HepG2 (cell line): ENCODE results near the gene SVOPL. TPM values are rescaled to one million over a fixed set of nuclear protein-coding genes. Genes with fewer than 3 reads are reported as not detected.

Source experiments
- ATAC-seq: fragments of 200-7000 bp; cut with Tn5 transposase; 3 replicates; pipeline ENCODE4 v1.9.1; 2020; ENCODE audit warnings: mild to moderate bottlenecking, moderate library complexity
- BruUV-seq: library from RNA; stranded (reverse); fragments of 400-500 nt; replicated peaks from 2 replicates; lab custom pipeline; 2021; lab: Mats Ljungman, UMichigan
- CTCF ChIA-PET: fragments of 300-600 bp; formaldehyde crosslinking; extraction: SDS; loops from one replicate; lab custom pipeline; 2021; ENCODE audit warnings: low total read pairs, inconsistent platforms, low intra/inter-chr PET ratio; lab: Yijun Ruan, JAX
- POLR2A ChIA-PET: fragments of 350-600 bp; sonication (Branson Sonifier 250); formaldehyde crosslinking; loops from one replicate; lab custom pipeline; 2020; ENCODE audit warnings: antibody characterized with exemption, inconsistent platforms; lab: Yijun Ruan, JAX
- DNase-seq: peaks from one replicate; pipeline ENCODE4 v3.0.0-alpha.2; 2015; ENCODE audit warnings: low spot score
- FAIRE-seq: peaks from 3 replicates; lab custom pipeline; 2011; peaks lifted over from hg19 to GRCh38; lab: Jason Lieb, UNC
- H2AFZ ChIP-seq: one replicate; pipeline ENCODE4 v1.6.1; 2011; ENCODE audit warnings: low read length, inconsistent platforms
- H3K27ac ChIP-seq: fragments of 300-600 bp; 3 replicates; pipeline ENCODE4 v1.8.0; 2011; ENCODE audit warnings: mixed run types, mild to moderate bottlenecking, mixed read lengths, low read length, inconsistent platforms; ENCODE audit not compliant: insufficient read depth; ENCODE audit errors: extremely low read length
- H3K27me3 ChIP-seq, 2 experiments: fragments of 200-600 bp in 1 of 2; 2 replicates in 1 of 2; 3 replicates in 1 of 2; pipeline versions ENCODE4 v1.6.0 to v1.8.0; 2011; ENCODE audit warnings: low read length in 2 of 2, mild to moderate bottlenecking in 2 of 2, moderate library complexity in 2 of 2, inconsistent platforms in 1 of 2; ENCODE audit not compliant: insufficient read depth in 2 of 2, control insufficient read depth in 1 of 2
- H3K36me3 ChIP-seq, 2 experiments: fragments of 200-600 bp in 1 of 2; replicated peaks in 1 of 2; 2 replicates in 1 of 2; 3 replicates in 1 of 2; pipeline versions ENCODE4 v1.5.1 to v1.8.0; 2011; ENCODE audit warnings: low read length in 2 of 2, inconsistent platforms in 1 of 2; ENCODE audit not compliant: insufficient read depth in 2 of 2, control insufficient read depth in 1 of 2
- H3K4me1 ChIP-seq: 2 replicates; pipeline ENCODE4 v1.5.1; 2012; ENCODE audit warnings: low read length, inconsistent platforms; ENCODE audit not compliant: insufficient read depth
- H3K4me2 ChIP-seq: 2 replicates; pipeline ENCODE4 v1.6.0; 2011; ENCODE audit warnings: low read depth, low read length, inconsistent platforms
- H3K4me3 ChIP-seq, 3 experiments: fragments of 200-600 bp in 1 of 3; sonication (generic), shearing (Covaris generic) in 1 of 3; replicated peaks in 1 of 3; 2 replicates each; pipeline ENCODE4 v1.5.1; 2011 to 2016; ENCODE audit warnings: low read length in 3 of 3, inconsistent platforms in 2 of 3, low read depth in 2 of 3, mild to moderate bottlenecking in 2 of 3, control low read depth in 1 of 3, mixed read lengths in 1 of 3; ENCODE audit not compliant: insufficient read depth in 1 of 3
- H3K79me2 ChIP-seq: one replicate; pipeline ENCODE4 v1.6.1; 2011; ENCODE audit warnings: low read length, inconsistent platforms; ENCODE audit not compliant: insufficient read depth
- H3K9ac ChIP-seq: 2 replicates; pipeline ENCODE4 v1.6.0; 2011; ENCODE audit warnings: mild to moderate bottlenecking, low read depth, low read length, inconsistent platforms; ENCODE audit not compliant: insufficient read depth
- H3K9me3 ChIP-seq: 2 replicates; pipeline ENCODE4 v1.5.1; 2012; ENCODE audit warnings: mild to moderate bottlenecking, low read length
- H4K20me1 ChIP-seq: 2 replicates; pipeline ENCODE4 v1.6.0; 2011; ENCODE audit warnings: inconsistent platforms, mild to moderate bottlenecking, low read length, moderate library complexity; ENCODE audit not compliant: insufficient read depth
- ATF7 ChIP-seq, 2 experiments: fragments of 450-650 bp in 1 of 2; sonication (generic) in 1 of 2; formaldehyde crosslinking in 1 of 2; IDR thresholded peaks; 2 replicates each; pipeline versions ENCODE4 v1.4.0 to v1.6.1; 2016 to 2020; ENCODE audit warnings: antibody characterized with exemption in 1 of 2, mild to moderate bottlenecking in 1 of 2, missing genetic modification reagents in 1 of 2
- BCLAF1 ChIP-seq: fragments of 450-650 bp; IDR thresholded peaks from 2 replicates; pipeline ENCODE4 v1.6.1; 2017; ENCODE audit warnings: mild to moderate bottlenecking
- NR0B2 ChIP-seq: sonication (generic); formaldehyde crosslinking; IDR thresholded peaks from 2 replicates; pipeline ENCODE4 v1.4.0; 2020; ENCODE audit warnings: mild to moderate bottlenecking, missing genetic modification reagents
- RELA ChIP-seq: sonication (generic); formaldehyde crosslinking; IDR thresholded peaks from 2 replicates; pipeline ENCODE4 v1.4.0; 2020; ENCODE audit warnings: missing genetic modification reagents
- SETDB1 ChIP-seq: sonication (generic); formaldehyde crosslinking; IDR thresholded peaks from 2 replicates; pipeline ENCODE4 v1.5.1; 2020; ENCODE audit warnings: missing genetic modification reagents, mild to moderate bottlenecking, borderline replicate concordance
- WIZ ChIP-seq: sonication (generic); formaldehyde crosslinking; IDR thresholded peaks from 2 replicates; pipeline ENCODE4 v1.5.1; 2020; ENCODE audit warnings: mild to moderate bottlenecking, missing genetic modification reagents
- ZBTB46 ChIP-seq: sonication (generic); formaldehyde crosslinking; IDR thresholded peaks from 2 replicates; pipeline ENCODE4 v1.4.0; 2020; ENCODE audit warnings: mild to moderate bottlenecking, missing genetic modification reagents, borderline replicate concordance
- ZNF124 ChIP-seq: sonication (generic); formaldehyde crosslinking; IDR thresholded peaks from 2 replicates; pipeline ENCODE4 v1.4.0; 2020; ENCODE audit warnings: missing genetic modification reagents
- ZNF17 ChIP-seq: sonication (generic); formaldehyde crosslinking; IDR thresholded peaks from 2 replicates; pipeline ENCODE4 v1.5.0; 2020; ENCODE audit warnings: mild to moderate bottlenecking, missing genetic modification reagents
- ZNF3 ChIP-seq: IDR thresholded peaks from 2 replicates; pipeline ENCODE4 v1.7.0; 2017; ENCODE audit warnings: inconsistent platforms
- ZNF501 ChIP-seq: sonication (generic); formaldehyde crosslinking; IDR thresholded peaks from 2 replicates; pipeline ENCODE4 v1.5.1; 2020; ENCODE audit warnings: mild to moderate bottlenecking, moderate library complexity, missing genetic modification reagents
- ZNF558 ChIP-seq: sonication (generic); formaldehyde crosslinking; IDR thresholded peaks from 2 replicates; pipeline ENCODE4 v1.9.0; 2022; ENCODE audit warnings: mild to moderate bottlenecking, missing genetic modification reagents, borderline replicate concordance
- ZNF782 ChIP-seq: sonication (generic); formaldehyde crosslinking; IDR thresholded peaks from 2 replicates; pipeline ENCODE4 v1.4.0; 2020; ENCODE audit warnings: missing genetic modification reagents, mild to moderate bottlenecking, borderline replicate concordance
- WGBS: methylation state at CpG from one replicate; pipeline ENCODE4 v1.1.6; 2017; ENCODE audit warnings: low lambda C conversion rate; 5-methylcytosine and 5-hydroxymethylcytosine counted together
- in situ Hi-C: cut with HindIII; loops from 2 replicates; pipeline ENCODE4 v1.10.0; 2017; ENCODE audit warnings: low pct_unique_long_range_greater_than_20kb; ENCODE audit not compliant: extremely low pct_ligation_motif_present
- intact Hi-C: fragments of 100-400 bp; cut with micrococcal nuclease; formaldehyde crosslinking; loops from one replicate; pipeline ENCODE4 v1.10.0; 2022; ENCODE audit not compliant: unreplicated experiment
- polyA plus RNA-seq, 8 experiments: library from polyadenylated mRNA; depleted of rRNA in 3 of 8; stranded (reverse) in 7 of 8; unstranded in 1 of 8; fragments of >200 nt; fragmentation: Illumina TruSeq in 4 of 8; extraction: Trizol in 4 of 8; gene quantifications; 2 replicates each; pipeline versions ENCODE4 v1.2.1 to v1.2.3, GENCODE V29; 2011 to 2016; ENCODE audit warnings: low read depth in 4 of 8, missing spikeins in 1 of 8, mixed read lengths in 1 of 8; ENCODE audit not compliant: insufficient read depth in 1 of 8
- total RNA-seq, 5 experiments: library from RNA; depleted of rRNA; stranded (reverse); fragments of >200 nt; fragmentation: Illumina TruSeq; extraction: Trizol; gene quantifications; 2 replicates each; pipeline ENCODE4 v1.2.3, GENCODE V29; 2016; ENCODE audit warnings: low read depth in 1 of 5
- TF ChIP-seq, protein P1 (sequence below): sonication (generic); formaldehyde crosslinking; IDR thresholded peaks from 2 replicates; pipeline ENCODE4 v1.4.0; 2020; ENCODE audit warnings: missing genetic modification reagents
- TF ChIP-seq, protein P2 (sequence below): sonication (generic); formaldehyde crosslinking; IDR thresholded peaks from 2 replicates; pipeline ENCODE4 v1.9.0; 2021; ENCODE audit warnings: missing genetic modification reagents, borderline replicate concordance

The SVOPL gene
- total and polyA plus RNA-seq, 2 of the 13 experiments (the other 11 are each of a cell fraction or from before 2014, with no cell fraction given) = not detected

DNA sequence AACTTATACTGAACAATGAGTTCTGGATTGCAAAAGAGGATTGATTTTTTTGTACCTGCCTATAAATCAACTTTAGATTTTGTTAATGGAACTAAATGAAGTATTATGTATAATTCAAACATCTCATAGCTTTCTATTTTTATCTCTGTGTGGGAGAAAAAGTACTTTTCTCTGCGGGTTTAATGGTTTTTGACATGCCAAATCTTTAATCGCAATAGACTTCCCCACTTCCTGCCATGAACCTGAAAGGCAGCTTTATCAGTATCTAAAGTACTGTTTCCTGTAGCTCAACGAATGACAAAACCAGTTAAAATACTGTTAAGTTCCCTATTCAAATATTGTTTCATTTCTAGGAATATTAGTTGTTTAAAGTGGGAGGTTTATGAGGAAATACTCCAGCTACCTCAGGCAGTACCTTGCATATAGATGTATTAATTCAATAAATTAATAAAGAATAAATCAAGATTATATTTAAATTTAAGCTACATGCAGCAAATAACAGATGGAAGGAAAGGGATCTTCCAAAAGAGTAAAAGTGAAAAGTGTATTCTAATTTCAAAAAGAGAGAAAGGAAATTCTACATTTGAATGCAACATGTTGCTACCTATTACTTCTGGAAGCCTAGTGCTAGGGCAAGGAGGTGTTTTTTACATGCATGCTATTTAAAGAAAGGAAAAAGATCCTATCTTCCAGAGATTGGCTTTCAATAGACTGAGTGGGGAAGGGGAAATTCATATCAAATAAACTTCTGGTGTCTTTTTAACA, 75.9 kb downstream of the SVOPL start:
- ChIA-PET CTCF (no interaction called here), POLR2A (no interaction called here)
- no peak overlapping the region for H3K4me3 ChIP-seq
- DNase-seq (no peak), FAIRE-seq (no peak), ATAC-seq (no peak)
- H3K27me3 ChIP-seq = peaks cover 0 to 1% of the 10 kb centered on the region in 2 experiments; a peak in 2 of 5 replicates
- no peaks in the 10 kb centered on the region for H3K79me2 ChIP-seq
- H3K27ac ChIP-seq = no peak overlapping the region
- no peaks in the 10 kb centered on the region for H3K9me3 ChIP-seq
- no peaks in the 10 kb centered on the region for H3K36me3 ChIP-seq
- no peak overlapping the region for H3K4me2 ChIP-seq
- no peaks in the 10 kb centered on the region for H4K20me1 ChIP-seq
- in situ Hi-C loops (no loop called here), intact Hi-C loops (no loop called here)
- no peak overlapping the region for H3K9ac ChIP-seq
- WGBS = 45% methylated on average over 3 of the region's 3 CpGs
- H3K4me1 ChIP-seq = no peaks in the 10 kb centered on the region
- no TSS peak for BruUV-seq
- H2AFZ ChIP-seq = no peak overlapping the region
- no peak for TF ChIP-seq BCLAF1
- TF ChIP-seq RELA (CRISPR knock-in tag) = no peak
- TF ChIP-seq ATF7 (IDR thresholded peaks at IDR 0.05) = no peak
- no peak for TF ChIP-seq ATF7 (CRISPR knock-in tag; IDR thresholded peaks at IDR 0.05)
- TF ChIP-seq, protein P1, sequence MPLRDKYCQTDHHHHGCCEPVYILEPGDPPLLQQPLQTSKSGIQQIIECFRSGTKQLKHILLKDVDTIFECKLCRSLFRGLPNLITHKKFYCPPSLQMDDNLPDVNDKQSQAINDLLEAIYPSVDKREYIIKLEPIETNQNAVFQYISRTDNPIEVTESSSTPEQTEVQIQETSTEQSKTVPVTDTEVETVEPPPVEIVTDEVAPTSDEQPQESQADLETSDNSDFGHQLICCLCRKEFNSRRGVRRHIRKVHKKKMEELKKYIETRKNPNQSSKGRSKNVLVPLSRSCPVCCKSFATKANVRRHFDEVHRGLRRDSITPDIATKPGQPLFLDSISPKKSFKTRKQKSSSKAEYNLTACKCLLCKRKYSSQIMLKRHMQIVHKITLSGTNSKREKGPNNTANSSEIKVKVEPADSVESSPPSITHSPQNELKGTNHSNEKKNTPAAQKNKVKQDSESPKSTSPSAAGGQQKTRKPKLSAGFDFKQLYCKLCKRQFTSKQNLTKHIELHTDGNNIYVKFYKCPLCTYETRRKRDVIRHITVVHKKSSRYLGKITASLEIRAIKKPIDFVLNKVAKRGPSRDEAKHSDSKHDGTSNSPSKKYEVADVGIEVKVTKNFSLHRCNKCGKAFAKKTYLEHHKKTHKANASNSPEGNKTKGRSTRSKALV (CRISPR knock-in tag) = no peak
- no peak for TF ChIP-seq ZNF558 (CRISPR knock-in tag)
- TF ChIP-seq ZNF782 (CRISPR knock-in tag) = no peak
- TF ChIP-seq ZBTB46 (CRISPR knock-in tag) = no peak
- no peak for TF ChIP-seq ZNF124 (CRISPR knock-in tag)
- TF ChIP-seq ZNF501 = no peak
- no peak for TF ChIP-seq NR0B2 (CRISPR knock-in tag)
- no peak for TF ChIP-seq ZNF3 (CRISPR knock-in tag)
- TF ChIP-seq WIZ (CRISPR knock-in tag) = no peak
- TF ChIP-seq, protein P2, sequence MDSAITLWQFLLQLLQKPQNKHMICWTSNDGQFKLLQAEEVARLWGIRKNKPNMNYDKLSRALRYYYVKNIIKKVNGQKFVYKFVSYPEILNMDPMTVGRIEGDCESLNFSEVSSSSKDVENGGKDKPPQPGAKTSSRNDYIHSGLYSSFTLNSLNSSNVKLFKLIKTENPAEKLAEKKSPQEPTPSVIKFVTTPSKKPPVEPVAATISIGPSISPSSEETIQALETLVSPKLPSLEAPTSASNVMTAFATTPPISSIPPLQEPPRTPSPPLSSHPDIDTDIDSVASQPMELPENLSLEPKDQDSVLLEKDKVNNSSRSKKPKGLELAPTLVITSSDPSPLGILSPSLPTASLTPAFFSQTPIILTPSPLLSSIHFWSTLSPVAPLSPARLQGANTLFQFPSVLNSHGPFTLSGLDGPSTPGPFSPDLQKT (CRISPR knock-in tag) = no peak
- no peak for TF ChIP-seq SETDB1 (CRISPR knock-in tag)
- TF ChIP-seq ZNF17 (CRISPR knock-in tag) = no peak
